HG02870 (cell line): Measurements from ENCODE around the gene KIF6.
"Not testable (repeated sequence)": the region's sequence is repeated elsewhere in the genome, so short reads cannot be mapped to it uniquely, and the experiment has no call there.

Source experiments
- ATAC-seq: cut with Tn5 transposase; IDR thresholded peaks from one replicate; pipeline ENCODE4 v1.9.1; 2021; ENCODE audit warnings: mild to moderate bottlenecking, moderate library complexity; ENCODE audit not compliant: unreplicated experiment

The KIF6 gene

DNA sequence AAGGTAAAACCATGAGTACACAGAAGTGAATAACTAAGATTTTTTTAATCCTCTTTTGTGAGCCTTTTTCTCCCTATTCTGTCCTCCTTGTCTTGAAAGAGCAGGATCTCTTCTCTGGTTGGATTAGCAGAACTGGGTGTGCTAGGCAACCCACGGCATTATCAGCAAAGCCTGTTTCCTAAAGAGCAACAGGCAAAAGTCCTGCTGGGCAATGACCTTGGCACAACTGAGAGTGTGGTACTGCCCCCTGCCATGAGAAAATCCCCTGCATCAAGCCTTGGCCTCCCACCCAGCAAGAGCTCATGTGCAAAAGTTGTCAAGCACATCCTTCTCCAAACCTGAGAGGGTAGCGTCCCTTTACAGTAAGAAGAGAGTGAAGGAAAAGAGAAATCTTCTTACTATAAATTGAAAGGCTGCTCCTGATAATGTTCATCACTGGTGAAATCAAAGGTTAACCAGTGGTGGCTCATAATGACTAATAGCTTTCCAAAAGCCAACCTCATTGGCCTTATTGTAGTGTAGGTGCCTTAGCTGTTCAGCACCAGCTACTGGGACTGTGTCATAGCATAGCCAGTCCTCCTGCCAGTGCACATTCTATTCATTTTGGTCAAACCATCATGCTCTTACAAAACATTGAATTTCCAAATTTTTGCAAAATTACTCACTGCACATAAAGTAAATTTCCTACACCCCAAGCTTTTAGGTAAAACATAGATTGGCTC, 17.1 kb downstream of the KIF6 start:
- ATAC-seq: no peak

DNA sequence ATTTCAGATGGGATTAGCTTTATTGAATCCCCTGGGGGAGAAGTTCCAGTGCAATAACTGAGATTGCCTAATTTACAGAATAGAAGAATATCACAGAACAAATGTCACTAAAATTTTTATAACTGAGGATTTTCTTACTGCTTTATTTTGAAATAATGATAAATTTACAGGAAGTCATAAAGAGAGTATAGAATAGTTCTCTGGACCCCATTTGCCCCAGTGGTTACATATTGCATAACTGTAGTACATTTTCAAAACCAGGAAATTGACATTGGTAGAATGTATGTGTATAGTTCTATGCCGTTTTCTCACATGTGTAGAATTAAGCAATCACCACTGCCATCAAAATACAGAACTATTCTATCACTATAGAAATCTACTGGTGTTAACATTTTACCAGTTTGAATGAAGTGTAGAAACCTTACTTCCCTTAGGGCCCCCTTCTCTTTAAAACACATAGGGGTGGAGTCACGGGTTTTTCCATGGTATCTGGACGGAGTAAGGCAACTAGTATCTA, 18.3 kb downstream of the KIF6 start:
- no peak for ATAC-seq

DNA sequence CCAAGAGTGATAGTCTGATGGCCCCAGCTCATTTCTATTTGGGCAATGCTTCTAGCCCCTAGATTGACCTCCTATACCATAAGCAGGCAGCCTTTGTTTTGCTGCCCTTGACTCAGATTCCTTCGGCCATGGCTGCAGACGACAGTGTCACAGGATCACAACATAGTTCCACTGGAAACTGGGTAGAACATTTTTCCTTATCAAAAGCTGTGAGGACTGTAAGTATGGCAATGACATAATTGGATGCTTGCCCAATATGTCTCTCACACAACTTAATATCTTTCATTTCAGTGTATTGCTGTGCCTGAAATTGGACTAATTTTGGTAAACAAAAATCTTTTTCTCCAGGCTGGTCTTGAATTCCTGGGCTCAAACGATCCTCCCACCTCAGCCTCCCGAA, 22.9 kb downstream of the KIF6 start:
- no peak for ATAC-seq

DNA sequence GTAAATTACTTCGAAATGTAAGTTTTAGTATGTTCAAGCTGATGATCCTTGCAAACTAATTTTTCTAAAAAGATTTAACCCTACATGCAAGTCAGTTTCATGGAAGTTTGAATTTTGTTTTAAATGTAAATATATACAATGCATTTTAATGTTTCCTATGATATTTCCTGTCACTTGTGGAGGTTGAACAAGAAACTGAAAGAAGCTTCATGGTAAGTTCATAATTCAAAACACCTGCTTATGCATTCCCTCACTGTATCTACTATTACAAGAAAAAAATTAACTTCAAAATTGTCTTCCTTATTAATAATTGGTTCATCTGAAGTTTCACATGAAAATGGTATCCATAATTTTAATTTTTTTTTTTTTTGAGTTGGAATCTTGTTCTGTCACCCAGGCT, 24.8 kb downstream of the KIF6 start:
- ATAC-seq: no peak

DNA sequence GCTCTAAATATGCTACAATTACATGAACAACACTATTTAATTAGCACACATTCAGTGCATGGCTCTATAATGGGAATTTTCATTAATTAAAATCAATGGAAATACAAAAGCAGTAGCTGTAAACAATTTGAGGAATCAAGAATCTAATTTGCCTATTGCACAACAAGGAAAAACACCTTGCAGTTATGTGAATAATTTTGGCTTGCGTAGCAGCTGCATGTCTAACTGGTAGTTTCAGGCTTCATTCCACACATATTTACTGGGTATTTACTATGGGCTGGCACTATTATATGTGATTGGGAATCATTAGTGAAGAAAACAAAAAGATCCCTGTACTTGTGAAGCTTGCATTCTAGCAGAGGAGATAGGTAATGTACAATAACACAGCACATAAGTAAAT, 26.4 kb downstream of the KIF6 start:
- no peak for ATAC-seq

DNA sequence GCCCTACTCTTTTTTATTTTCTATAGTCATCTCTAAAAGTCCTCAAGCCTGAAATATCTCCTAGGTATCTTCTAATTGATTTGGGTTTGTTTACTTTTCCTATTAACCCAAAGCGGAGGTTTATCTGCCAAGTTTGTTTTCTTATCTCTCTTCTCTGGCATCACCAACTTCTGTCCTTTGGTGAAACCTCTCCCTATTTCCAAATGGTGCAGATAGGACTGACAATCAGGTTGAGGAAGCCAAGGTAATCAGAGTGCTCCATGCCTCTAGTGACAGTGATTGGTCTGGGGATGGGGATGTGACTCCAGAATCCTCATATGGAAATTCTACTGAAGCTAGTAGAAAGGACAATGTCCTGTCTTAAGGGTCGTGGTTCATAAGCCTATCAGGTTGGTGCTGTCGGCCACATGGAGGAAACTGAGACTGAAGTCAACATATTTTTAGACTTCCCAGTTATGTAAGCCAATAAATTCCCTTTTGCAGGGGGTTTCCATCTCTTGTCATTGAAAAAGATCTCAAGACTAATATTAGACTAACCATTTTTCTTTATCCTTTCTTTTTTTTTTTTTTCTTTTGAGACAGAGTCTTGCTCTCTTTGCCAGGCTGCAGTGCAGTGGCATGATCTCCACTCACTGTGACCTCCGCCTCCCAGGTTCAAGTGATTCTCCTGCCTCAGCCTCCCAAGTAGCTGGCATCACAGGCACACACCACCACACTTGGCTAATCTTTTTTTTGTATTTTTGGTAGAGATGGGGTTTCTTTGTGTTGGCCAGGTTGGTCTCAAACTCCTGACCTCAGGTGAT, 28.0 kb downstream of the KIF6 start:
- no peak for ATAC-seq

DNA sequence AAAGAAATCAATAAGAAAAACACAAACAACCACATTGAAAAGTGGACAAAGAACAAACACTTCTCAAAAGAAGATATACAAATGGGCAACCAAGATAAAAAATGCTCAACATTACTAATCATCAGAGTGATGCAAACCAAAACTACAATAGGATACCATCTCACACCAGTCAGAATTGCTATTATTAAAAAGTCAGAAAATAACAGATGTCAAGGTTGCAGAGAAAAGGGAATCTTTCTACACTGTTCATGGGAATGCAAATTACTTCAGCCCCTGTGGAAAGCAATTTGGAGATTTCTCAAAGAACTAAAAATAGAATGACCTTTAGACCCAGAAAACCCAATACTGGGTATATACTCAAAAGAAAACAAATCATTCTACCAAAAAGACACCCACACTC, 29.8 kb downstream of the KIF6 start:
- no peak for ATAC-seq

DNA sequence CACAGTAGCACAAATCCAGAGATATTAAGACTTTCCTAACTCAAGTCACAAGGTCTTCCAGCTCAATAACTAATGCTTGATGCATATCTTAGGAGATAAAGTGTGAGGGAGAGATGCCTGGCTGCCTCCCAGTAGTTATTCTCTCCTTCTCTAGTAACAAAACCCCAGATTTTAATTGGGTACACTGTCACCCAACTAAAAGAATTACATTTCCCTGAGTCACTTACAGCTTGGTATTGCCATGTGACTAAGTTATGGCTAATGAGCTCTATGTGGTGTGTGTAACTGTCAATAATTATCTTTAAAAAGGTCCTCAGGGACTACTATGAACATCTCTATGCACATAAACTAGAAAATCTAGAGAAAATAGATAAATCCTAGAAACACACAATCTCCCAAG, 32.0 kb downstream of the KIF6 start:
- ATAC-seq: no peak

DNA sequence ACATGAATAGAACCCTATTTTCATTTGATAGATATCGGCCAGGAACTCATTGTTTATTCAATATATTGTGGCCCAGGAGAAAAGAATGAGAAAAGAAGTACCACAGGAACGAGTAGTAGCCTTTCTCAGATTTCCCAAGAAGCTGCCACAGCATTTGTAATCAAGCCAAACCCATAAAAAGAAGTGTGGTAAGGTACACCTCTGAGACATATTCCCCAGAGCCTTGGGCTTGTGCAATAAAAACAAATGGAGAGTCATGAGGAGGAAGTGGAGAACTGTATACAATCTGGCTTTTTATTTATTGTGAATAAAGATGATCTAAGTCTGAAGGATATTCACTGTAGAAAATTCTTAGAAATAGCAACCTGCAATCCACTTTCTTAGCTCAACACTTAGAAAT, 36.7 kb downstream of the KIF6 start:
- no peak for ATAC-seq

DNA sequence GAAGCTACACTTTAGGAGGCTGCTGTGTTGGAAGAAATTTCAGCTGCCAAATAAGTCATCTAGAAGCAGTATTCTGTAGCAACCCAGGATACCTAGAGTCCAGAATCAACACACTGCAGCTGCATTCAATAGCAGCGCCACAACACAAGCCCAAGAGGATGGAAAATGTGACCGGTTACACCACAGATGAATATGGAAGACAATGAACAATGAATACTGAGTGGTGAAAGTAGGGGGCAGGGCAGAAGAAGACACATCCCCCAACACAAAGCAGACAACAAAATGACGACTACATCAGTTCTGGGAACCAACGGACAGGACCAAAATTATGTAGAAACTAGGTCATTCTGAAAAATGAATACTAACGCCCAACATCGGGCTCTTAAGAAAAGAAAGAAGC, 38.2 kb downstream of the KIF6 start:
- no peak for ATAC-seq

DNA sequence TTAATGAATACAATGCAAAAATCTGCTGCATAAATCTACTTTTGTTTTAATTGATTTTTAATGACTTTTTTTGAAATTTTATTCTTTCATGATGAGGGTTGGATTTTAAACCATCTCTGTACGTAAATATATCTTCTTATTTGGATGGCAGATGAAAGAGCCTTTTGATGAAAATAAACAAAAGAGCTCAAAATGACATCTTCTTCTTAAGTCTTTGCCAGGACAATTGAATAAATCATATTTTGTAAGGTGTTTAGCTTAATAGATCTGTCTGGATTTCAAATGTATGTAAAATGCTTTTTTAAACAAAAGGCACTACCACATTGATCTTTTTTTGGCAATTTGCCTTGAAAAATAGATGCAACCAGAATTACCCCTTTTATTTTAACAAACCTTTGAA, 39.3 kb downstream of the KIF6 start:
- ATAC-seq: no peak

DNA sequence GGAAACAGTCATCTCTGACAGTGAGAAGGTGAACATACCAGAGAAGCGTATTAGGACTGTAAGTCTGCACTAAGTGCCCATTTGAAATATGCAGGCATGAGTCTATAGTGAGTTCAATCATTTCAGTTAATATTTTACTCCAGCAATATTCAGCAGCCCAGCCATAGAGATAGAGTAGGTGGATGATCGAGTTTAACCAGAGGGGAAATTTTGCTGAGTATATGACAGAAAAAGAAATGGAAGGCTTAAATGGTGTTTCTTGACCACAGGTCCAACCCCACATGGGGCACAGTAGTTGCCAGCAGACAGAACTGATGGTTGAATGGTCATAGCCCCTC, 39.8 kb downstream of the KIF6 start:
- ATAC-seq: no peak

DNA sequence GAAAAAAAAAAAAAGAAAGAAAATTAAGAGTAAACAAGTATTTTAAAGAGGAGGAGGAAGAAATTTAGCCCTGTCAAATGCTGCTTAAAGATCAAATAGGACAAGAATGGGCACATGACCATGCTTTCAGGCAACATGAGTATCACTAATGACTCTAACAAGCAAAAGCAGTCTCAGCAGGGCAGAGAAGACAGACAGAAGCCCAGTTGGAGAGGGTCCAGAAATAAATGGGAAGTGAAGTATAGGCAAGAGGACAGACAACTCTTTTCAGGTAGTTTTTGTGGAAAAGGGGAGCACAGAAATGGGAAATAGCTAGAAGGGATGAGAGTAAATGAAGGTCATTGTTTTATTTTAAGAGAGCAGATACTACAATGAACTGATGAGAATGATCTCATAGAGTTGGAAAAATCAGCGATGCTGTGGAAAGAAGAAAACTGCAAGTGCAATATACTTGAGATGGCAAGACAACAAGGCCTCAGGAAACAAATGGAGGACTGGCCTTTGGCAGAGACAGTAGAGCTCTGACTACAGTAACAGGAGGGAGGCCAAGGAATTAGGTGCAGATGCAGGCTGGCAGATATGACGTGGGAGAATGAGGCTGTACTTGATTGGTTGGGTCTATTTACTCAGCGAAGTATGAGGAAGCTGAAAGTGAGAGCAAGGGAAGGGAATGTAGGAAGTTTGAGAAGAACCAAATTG, 40.3 kb downstream of the KIF6 start:
- no peak for ATAC-seq

DNA sequence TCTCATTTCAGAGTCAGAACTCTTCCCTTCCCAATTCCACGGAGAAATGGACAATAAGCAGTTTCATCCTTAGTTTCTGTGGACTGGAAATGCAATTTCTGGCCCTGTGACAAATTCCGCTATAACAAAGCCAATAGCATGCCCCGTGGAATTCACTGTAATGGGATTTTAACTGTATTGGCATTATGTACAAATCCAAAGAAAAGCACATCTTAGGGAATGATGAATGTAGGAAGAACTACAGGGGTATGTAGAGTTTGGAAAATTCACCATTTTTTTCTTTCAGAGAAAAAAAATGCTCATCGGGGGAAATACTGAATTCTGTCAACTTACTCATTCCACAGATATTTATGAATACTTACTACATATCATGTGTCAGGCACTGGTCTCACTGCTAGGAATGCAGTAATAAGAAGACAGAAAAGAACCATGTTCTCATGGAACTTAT, 43.5 kb downstream of the KIF6 start:
- ATAC-seq: no peak

DNA sequence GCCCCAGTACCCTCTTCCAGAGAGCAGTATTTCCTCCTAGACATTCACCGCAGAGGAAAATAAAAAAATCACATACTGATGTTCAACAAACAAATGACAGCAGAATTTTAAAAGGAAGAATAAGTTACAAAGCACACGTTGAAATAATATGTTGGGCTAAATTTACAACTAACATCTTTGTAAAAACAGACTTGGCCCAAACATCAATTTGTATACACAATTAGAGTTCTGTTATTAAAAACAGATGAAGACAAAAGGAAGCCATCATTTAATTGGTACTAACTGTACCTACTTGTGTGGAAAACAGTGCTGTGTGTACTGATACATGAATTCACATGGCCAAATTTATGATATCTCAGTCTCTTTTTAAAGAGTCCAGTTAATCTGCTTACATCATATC, 46.3 kb downstream of the KIF6 start:
- no peak for ATAC-seq

DNA sequence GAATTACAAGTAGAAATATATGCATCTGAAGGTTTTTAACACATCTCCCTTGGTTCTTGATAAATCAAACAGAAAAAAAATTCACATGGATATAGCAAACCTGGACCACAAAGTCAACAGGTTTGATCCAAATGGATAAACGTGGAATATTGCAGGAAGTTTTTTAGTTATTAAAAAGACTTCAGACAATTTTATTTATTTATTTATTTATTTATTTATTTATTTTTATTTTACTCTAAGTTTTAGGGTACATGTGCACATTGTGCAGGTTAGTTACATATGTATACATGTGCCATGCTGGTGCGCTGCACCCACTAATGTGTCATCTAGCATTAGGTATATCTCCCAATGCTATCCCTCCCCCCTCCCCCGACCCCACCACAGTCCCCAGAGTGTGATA, 47.9 kb downstream of the KIF6 start:
- ATAC-seq: not testable (repeated sequence)

DNA sequence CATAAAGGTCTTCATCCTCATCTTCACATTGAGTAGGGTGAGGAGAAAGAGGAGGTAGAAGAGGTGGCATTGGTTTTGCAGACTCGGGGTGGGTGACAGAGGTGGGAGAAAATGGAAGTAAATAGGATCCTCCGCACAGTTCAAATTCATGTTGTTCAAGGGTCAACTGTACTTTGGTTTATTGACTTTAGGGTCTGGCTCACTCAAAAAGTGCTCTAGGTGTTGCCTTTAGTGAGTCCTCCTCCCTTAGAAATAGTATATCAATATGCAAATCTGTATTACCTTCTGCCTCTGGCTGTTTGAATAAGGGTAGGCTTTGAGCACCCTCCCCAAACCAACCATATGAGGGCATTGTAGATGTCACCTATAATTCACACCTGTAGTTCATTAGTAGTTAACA, 54.7 kb downstream of the KIF6 start:
- no peak for ATAC-seq

DNA sequence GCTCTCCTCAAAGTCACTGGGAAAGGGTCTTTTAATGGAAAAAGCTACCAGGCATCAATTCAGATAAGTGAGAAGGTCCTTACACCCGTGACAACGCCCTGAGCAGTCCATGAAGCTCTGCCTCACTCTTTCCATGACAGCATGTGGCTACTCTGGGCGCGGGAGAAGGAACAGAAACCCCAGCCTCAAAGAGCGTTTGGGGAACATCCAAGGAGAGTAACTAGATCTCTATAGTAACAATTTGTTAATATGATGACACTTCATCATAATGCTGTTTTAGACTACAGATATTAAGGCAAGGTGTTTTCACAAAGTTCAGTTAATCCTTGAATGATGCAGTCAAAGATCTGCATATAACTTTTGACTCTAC, 55.2 kb downstream of the KIF6 start:
- ATAC-seq: no peak

DNA sequence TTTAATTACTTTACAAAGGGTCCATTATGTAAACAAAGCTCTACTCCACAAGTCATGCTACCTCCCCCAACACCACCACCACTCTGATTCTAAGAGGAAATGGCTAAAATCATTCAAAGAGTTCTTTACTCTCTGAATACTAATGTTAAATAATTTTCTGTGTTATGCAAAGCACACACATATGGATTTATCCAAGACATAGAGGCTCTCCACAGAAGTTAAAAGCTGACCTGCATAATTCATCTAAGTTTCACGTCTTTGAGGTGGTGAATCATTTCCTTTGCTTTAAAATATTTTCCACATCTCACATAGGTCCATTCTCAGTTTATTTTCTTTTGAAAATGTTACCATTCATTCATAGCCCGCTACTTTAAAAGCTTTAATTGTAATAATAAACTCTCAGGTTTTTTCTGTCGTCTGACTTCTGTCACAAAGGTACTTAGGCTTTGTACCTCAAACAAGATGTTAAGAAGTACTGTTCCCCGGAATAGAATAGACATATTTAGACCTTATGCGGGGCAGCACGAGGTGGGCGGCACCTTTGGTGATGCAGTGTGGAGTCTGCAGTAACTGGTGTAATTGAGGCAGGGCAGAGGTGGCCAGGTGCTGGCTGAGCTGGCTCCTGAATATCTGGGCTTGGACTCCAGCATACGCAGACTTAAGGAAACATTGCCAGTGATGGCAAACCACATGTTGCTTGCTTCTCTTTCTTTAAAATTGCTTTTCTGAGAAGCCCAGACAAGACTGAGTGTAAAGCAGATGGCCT, 55.8 kb downstream of the KIF6 start:
- no peak for ATAC-seq

DNA sequence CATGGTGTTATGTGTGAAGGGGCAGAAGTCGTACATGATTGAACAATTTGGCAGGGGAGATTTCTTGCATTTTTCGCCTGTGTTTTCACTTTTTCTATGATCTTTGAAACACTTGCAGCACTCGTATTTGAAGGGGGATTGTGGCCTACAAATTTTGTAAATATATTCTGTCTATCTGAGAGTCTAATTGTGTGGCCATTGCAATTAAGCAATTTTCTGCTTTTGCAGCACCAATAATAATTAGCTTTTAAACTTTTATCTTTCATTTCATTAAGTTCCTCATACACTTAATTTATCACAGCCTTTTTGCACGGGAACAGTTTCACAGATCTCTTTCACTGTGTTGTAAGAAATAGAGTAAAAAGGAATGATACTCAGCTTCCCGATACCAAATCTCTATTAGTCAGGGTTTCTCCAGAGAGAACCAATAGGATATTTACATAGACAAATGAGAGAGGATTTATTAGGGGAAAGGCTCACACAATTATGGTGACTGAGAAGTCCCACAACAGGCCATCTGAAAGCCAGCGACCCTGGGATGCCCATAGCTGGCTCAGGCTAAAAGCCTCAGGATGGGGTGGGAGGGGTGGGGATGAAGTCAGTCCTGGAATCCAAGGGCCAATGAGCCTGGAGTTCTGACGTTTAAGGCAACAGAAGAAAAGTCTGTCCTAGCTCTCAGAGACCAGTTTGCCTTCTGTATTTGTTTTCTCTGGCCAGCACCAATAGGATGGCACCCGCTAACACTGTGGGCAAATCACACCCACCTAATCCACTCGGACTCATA, 58.3 kb downstream of the KIF6 start:
- no peak for ATAC-seq
